Measurements from ENCODE around the gene GLI2. TPM values are rescaled to one million over a fixed set of nuclear protein-coding genes. Genes with fewer than 3 reads are reported as not detected.
A peak's percentile ranks its signal among the peaks of the same experiment; 100 is the strongest.

Gene GLI2
- total and polyA plus RNA-seq, 2 of the 4 experiments (the other 2 are of a cell fraction), result 3.8 to 26.0 TPM

DNA sequence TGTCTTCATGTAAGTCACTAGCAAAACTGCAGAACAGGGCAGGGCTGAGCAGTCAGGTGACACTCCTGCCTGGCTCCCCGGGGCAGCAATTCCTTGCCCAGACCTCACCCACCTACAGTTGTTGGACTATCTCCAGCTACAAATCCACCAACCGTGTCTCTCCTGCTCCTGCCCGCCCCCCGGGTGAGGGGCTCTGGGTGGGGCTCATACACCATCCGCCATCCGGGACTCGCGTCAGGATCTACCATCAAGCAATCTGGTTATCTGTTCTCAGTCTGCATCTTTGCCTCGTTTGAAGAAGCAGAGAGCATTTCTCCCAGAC lies 13.5 kb upstream of the GLI2 start:
- in situ Hi-C loops (cut with MboI; ENCODE audit: low sequenced_read_pairs) (no loop called here), dilution Hi-C loops (cut with HindIII; ENCODE audit: low sequenced_read_pairs, unreplicated experiment) (no loop called here), intact Hi-C loops (cut with micrococcal nuclease) (no loop called here)
- Histone ChIP-seq H3K9me1 (ENCODE audit: insufficient read depth, low read length) (peaks cover 9% of the 10 kb centered on the region), H3K18ac (ENCODE audit: low read depth, low read length) (no peak overlapping the region), H2BK20ac (ENCODE audit: low read depth, low read length) (peak overlapping the region; percentile 12; the same call in 1 of the 2 replicates), H3K27me3 (ENCODE audit: control insufficient read depth, insufficient read depth, low read length) (no peaks in the 10 kb centered on the region), H3K4ac (ENCODE audit: low read depth, low read length) (peak overlapping the region; percentile 76), H3K14ac (replicated peaks; ENCODE audit: low read depth, low read length) (peak overlapping the region; percentile 59; the same call in 1 of the 2 replicates), H3K9me3 (ENCODE audit: control insufficient read depth, insufficient read depth, low read length) (peaks cover 3% of the 10 kb centered on the region), H4K8ac (ENCODE audit: low read depth in 2 of 2, low read length in 2 of 2) (peak overlapping the region in 1 of 2 experiments; percentile 59; a peak in 1 of 4 replicates), H3K4me1 (ENCODE audit: control insufficient read depth, insufficient read depth, low read length) (peaks cover 13% of the 10 kb centered on the region), H2BK5ac (ENCODE audit: low read depth, low read length, poor library complexity, severe bottlenecking) (no peak overlapping the region), H4K5ac (ENCODE audit: low read depth, low read length) (no peak overlapping the region), H2AFZ (replicated peaks; ENCODE audit: low read length, poor library complexity) (peak overlapping the region; percentile 83), H2BK15ac (ENCODE audit: low read depth, low read length) (no peak overlapping the region; the same call in 2 of the 3 replicates), H2AK5ac (ENCODE audit: low read depth, low read length) (peak overlapping the region; percentile 31; the same call in 1 of the 2 replicates), H3K36me3 (ENCODE audit: control insufficient read depth, insufficient read depth, low read length) (no peaks in the 10 kb centered on the region), H2AK9ac (replicated peaks; ENCODE audit: low read depth, low read length, poor library complexity) (no peak overlapping the region), H4K20me1 (ENCODE audit: insufficient read depth, low read length) (peaks cover 6% of the 10 kb centered on the region; the same call in 1 of the 2 replicates), H3K4me3 (ENCODE audit: insufficient read depth, low read depth, low read length) (no peak overlapping the region), H3K4me2 (ENCODE audit: low read depth, low read length) (peak overlapping the region; percentile 60), H3K56ac (ENCODE audit: extremely low read depth, insufficient read depth, low read length) (no peak overlapping the region), H3K23ac (ENCODE audit: low read depth, low read length) (peak overlapping the region; percentile 22; the same call in 1 of the 2 replicates), H4K91ac (ENCODE audit: insufficient read depth, low read depth, low read length) (0 out of 2 replicates have a peak overlapping the region, but pooled peaks have one; percentile 32), H3K79me1 (ENCODE audit: low read depth in 1 of 2, low read length in 2 of 2) (peaks cover 0 to 4% of the 10 kb centered on the region in 2 experiments; a peak in 1 of 4 replicates), H2BK120ac (ENCODE audit: low read depth, low read length) (peak overlapping the region; percentile 42), H3K27ac (ENCODE audit: insufficient read depth, low read length) (no peak overlapping the region; the same call in 1 of the 2 replicates), H3K9ac (ENCODE audit: low read depth, low read length) (no peak overlapping the region)
- ATAC-seq (ENCODE audit: low read depth) (no peak), DNase-seq (no peak)
- ChIA-PET POLR2A (ENCODE audit: unreplicated experiment) (no interaction called here), CTCF (no interaction called here)
- TF ChIP-seq SMC3 (IDR thresholded peaks at IDR 0.05; ENCODE audit: low read depth, low read length) (no peak), POLR2A (IDR thresholded peaks at IDR 0.05; ENCODE audit: low read depth, low read length) (no peak), FOS (IDR thresholded peaks at IDR 0.05; ENCODE audit: low read depth, low read length) (no peak), BHLHE40 (IDR thresholded peaks at IDR 0.05; ENCODE audit: low read depth, low read length) (no peak), MAZ (IDR thresholded peaks at IDR 0.05; ENCODE audit: borderline replicate concordance, low read depth, low read length) (no peak), RCOR1 (IDR thresholded peaks at IDR 0.05; ENCODE audit: insufficient replicate concordance, low read length) (no peak), CEBPB (IDR thresholded peaks at IDR 0.05; ENCODE audit: low read depth, low read length) (no peak), CHD1 (IDR thresholded peaks at IDR 0.05; ENCODE audit: low read depth, low read length) (no peak)
- TF ChIP-seq, protein P1, sequence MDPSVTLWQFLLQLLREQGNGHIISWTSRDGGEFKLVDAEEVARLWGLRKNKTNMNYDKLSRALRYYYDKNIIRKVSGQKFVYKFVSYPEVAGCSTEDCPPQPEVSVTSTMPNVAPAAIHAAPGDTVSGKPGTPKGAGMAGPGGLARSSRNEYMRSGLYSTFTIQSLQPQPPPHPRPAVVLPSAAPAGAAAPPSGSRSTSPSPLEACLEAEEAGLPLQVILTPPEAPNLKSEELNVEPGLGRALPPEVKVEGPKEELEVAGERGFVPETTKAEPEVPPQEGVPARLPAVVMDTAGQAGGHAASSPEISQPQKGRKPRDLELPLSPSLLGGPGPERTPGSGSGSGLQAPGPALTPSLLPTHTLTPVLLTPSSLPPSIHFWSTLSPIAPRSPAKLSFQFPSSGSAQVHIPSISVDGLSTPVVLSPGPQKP (IDR thresholded peaks at IDR 0.05; ENCODE audit: borderline replicate concordance, low read depth, low read length), result no peak
- TF ChIP-seq, protein P2, sequence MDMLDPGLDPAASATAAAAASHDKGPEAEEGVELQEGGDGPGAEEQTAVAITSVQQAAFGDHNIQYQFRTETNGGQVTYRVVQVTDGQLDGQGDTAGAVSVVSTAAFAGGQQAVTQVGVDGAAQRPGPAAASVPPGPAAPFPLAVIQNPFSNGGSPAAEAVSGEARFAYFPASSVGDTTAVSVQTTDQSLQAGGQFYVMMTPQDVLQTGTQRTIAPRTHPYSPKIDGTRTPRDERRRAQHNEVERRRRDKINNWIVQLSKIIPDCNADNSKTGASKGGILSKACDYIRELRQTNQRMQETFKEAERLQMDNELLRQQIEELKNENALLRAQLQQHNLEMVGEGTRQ (IDR thresholded peaks at IDR 0.05; ENCODE audit: low read depth, low read length), result no peak
- BruUV-seq (replicated peaks), result no TSS peak
- 38% methylated on average over 2 of the region's 9 CpGs; no CpG with 5 or more reads in 1 of the 2 experiments for WGBS, 2 experiments (ENCODE audit: extremely low coverage in 2 of 2, insufficient read length in 1 of 2)

Data from IMR-90 (cell line).